ENCODE measurements around the gene KCNMB4. TPM values are rescaled to one million over a fixed set of nuclear protein-coding genes. Genes with fewer than 3 reads are reported as not detected.

KCNMB4 gene
- polyA plus RNA-seq, 1 donor (not counting 4 experiments of a cell fraction or from before 2014, with no cell fraction given) = 0.77 TPM

- FAIRE-seq (no peak), DNase-seq (ENCODE audit: low read depth, low spot score) (no peak)
- Histone ChIP-seq H2AFZ (ENCODE audit: control insufficient read depth, low read length) (no peak overlapping the region), H3K4me2 (ENCODE audit: control insufficient read depth, extremely low read depth, insufficient read depth, low read depth, low read length) (no peak overlapping the region), H3K36me3 (ENCODE audit: control insufficient read depth in 2 of 2, extremely low read depth in 1 of 2, insufficient read depth in 2 of 2, low read length in 2 of 2) (no peaks in the 10 kb centered on the region), H4K20me1 (ENCODE audit: control insufficient read depth, extremely low read depth, insufficient read depth, low read length) (no peaks in the 10 kb centered on the region), H3K4me3 (ENCODE audit: control insufficient read depth in 2 of 3, extremely low read depth in 1 of 3, insufficient read depth in 2 of 3, low read depth in 1 of 3, low read length in 3 of 3) (no peak overlapping the region), H3K27ac (ENCODE audit: control insufficient read depth, insufficient read depth, low read length) (no peak overlapping the region), H3K4me1 (ENCODE audit: control insufficient read depth, extremely low read depth, insufficient read depth, low read length) (peaks cover 6% of the 10 kb centered on the region), H3K79me2 (ENCODE audit: control insufficient read depth, insufficient read depth, low read length) (no peaks in the 10 kb centered on the region), H3K9ac (ENCODE audit: control insufficient read depth, extremely low read depth, insufficient read depth, low read length) (no peak overlapping the region), H3K27me3 (ENCODE audit: control insufficient read depth, extremely low read depth, insufficient read depth, low read length) (no peaks in the 10 kb centered on the region), H3K9me1 (ENCODE audit: control insufficient read depth, extremely low read depth, insufficient read depth, low read length) (no peaks in the 10 kb centered on the region), H3K9me3 (ENCODE audit: control insufficient read depth, low read depth, low read length) (no peaks in the 10 kb centered on the region)
- dilution Hi-C loops (cut with MboI; ENCODE audit: extremely low pct_ligation_motif_present, low sequenced_read_pairs) = no loop called here
- TF ChIP-seq EZH2 (IDR thresholded peaks at IDR 0.05; ENCODE audit: low read length) (no peak), CTCF (optimal IDR thresholded peaks at IDR 0.05 in 1 of 3, IDR thresholded peaks at IDR 0.05 in 1 of 3, conservative IDR thresholded peaks at IDR 0.05 in 1 of 3; ENCODE audit: extremely low read depth in 1 of 3, insufficient read depth in 2 of 3, low read length in 3 of 3) (no peak)
These were observed 32.8 kb downstream of the KCNMB4 start for GRCh38 chr12:70398862-70399261.

GRCh38 chr12:70399311-70399710 lies 33.2 kb downstream of the KCNMB4 start:
- no peak for TF ChIP-seq CTCF (optimal IDR thresholded peaks at IDR 0.05 in 1 of 3, IDR thresholded peaks at IDR 0.05 in 1 of 3, conservative IDR thresholded peaks at IDR 0.05 in 1 of 3; ENCODE audit: extremely low read depth in 1 of 3, insufficient read depth in 2 of 3, low read length in 3 of 3)
- TF ChIP-seq EZH2 (IDR thresholded peaks at IDR 0.05; ENCODE audit: low read length) = no peak
- DNase-seq (ENCODE audit: low read depth, low spot score) = no peak
- Histone ChIP-seq H4K20me1 (ENCODE audit: control insufficient read depth, extremely low read depth, insufficient read depth, low read length) (no peaks in the 10 kb centered on the region), H3K9me3 (ENCODE audit: control insufficient read depth, low read depth, low read length) (no peaks in the 10 kb centered on the region), H3K36me3 (ENCODE audit: control insufficient read depth in 2 of 2, extremely low read depth in 1 of 2, insufficient read depth in 2 of 2, low read length in 2 of 2) (no peaks in the 10 kb centered on the region), H3K4me1 (ENCODE audit: control insufficient read depth, extremely low read depth, insufficient read depth, low read length) (peaks cover 3% of the 10 kb centered on the region), H3K79me2 (ENCODE audit: control insufficient read depth, insufficient read depth, low read length) (no peaks in the 10 kb centered on the region), H3K27ac (ENCODE audit: control insufficient read depth, insufficient read depth, low read length) (no peak overlapping the region), H3K4me3 (ENCODE audit: control insufficient read depth in 2 of 3, extremely low read depth in 1 of 3, insufficient read depth in 2 of 3, low read depth in 1 of 3, low read length in 3 of 3) (no peak overlapping the region), H3K9ac (ENCODE audit: control insufficient read depth, extremely low read depth, insufficient read depth, low read length) (no peak overlapping the region), H2AFZ (ENCODE audit: control insufficient read depth, low read length) (no peak overlapping the region), H3K9me1 (ENCODE audit: control insufficient read depth, extremely low read depth, insufficient read depth, low read length) (no peaks in the 10 kb centered on the region), H3K4me2 (ENCODE audit: control insufficient read depth, extremely low read depth, insufficient read depth, low read depth, low read length) (no peak overlapping the region), H3K27me3 (ENCODE audit: control insufficient read depth, extremely low read depth, insufficient read depth, low read length) (no peaks in the 10 kb centered on the region)
- dilution Hi-C loops (cut with MboI; ENCODE audit: extremely low pct_ligation_motif_present, low sequenced_read_pairs) = no loop called here
- no peak for FAIRE-seq

All from keratinocyte (primary cell).